Measurements from ENCODE around the gene APBB2.

GRCh38 chr4:40845154-40845835 lies 369.0 kb downstream of the APBB2 start:
- TF ChIP-seq POLR2A (IDR thresholded peaks at IDR 0.05) (no peak), CTCF (IDR thresholded peaks at IDR 0.05) (no peak), POLR2AphosphoS5 (IDR thresholded peaks at IDR 0.05) (no peak)

Data from gastroesophageal sphincter (tissue), 3 donors.